ENCODE measurements around the gene GKN2. TPM values are rescaled to one million over a fixed set of nuclear protein-coding genes. Genes with fewer than 3 reads are reported as not detected.

GKN2 gene
- total RNA-seq, 1 donor from 2014 or later: not detected

GRCh38 chr2:68946117-68946516, 6.6 kb downstream of the GKN2 start:
- DNase-seq (ENCODE audit: extremely low spot score, unreplicated experiment): no peak
- Mint-ChIP-seq H3K27ac (ENCODE audit: unreplicated experiment) (no peak overlapping the region), H3K36me3 (ENCODE audit: unreplicated experiment) (peaks cover 2% of the 10 kb centered on the region), H3K4me3 (ENCODE audit: unreplicated experiment) (no peak overlapping the region), H3K27me3 (ENCODE audit: unreplicated experiment) (no peaks in the 10 kb centered on the region), H3K4me1 (ENCODE audit: unreplicated experiment) (peaks cover 16% of the 10 kb centered on the region), H3K9me3 (ENCODE audit: unreplicated experiment) (peaks cover 11% of the 10 kb centered on the region)
- no peak for TF ChIP-seq CTCF (IDR thresholded peaks at IDR 0.05)

GRCh38 chr2:68943581-68944568, 8.8 kb downstream of the GKN2 start:
- no peaks in the 10 kb centered on the region for H3K27me3 Mint-ChIP-seq (ENCODE audit: unreplicated experiment)
- peaks cover 7% of the 10 kb centered on the region for H3K36me3 Mint-ChIP-seq (ENCODE audit: unreplicated experiment)
- peaks cover 31% of the 10 kb centered on the region for H3K9me3 Mint-ChIP-seq (ENCODE audit: unreplicated experiment)
- no peak overlapping the region for H3K4me3 Mint-ChIP-seq (ENCODE audit: unreplicated experiment)
- DNase-seq (ENCODE audit: extremely low spot score, unreplicated experiment): no peak
- H3K27ac Mint-ChIP-seq (ENCODE audit: unreplicated experiment): peak overlapping the region; percentile 34
- peaks cover 9% of the 10 kb centered on the region for H3K4me1 Mint-ChIP-seq (ENCODE audit: unreplicated experiment)
- TF ChIP-seq CTCF (IDR thresholded peaks at IDR 0.05): peak; percentile 87

GRCh38 chr2:68942827-68943226, 9.9 kb downstream of the GKN2 start:
- Mint-ChIP-seq H3K27me3 (ENCODE audit: unreplicated experiment) (no peaks in the 10 kb centered on the region), H3K4me1 (ENCODE audit: unreplicated experiment) (peaks cover 9% of the 10 kb centered on the region), H3K36me3 (ENCODE audit: unreplicated experiment) (peaks cover 7% of the 10 kb centered on the region), H3K4me3 (ENCODE audit: unreplicated experiment) (no peak overlapping the region), H3K9me3 (ENCODE audit: unreplicated experiment) (peaks cover 31% of the 10 kb centered on the region), H3K27ac (ENCODE audit: unreplicated experiment) (no peak overlapping the region)
- TF ChIP-seq CTCF (IDR thresholded peaks at IDR 0.05): no peak
- no peak for DNase-seq (ENCODE audit: extremely low spot score, unreplicated experiment)

- DNase-seq (ENCODE audit: extremely low spot score, unreplicated experiment): no peak
- Mint-ChIP-seq H3K27me3 (ENCODE audit: unreplicated experiment) (no peaks in the 10 kb centered on the region), H3K4me3 (ENCODE audit: unreplicated experiment) (no peak overlapping the region), H3K4me1 (ENCODE audit: unreplicated experiment) (peaks cover 30% of the 10 kb centered on the region), H3K36me3 (ENCODE audit: unreplicated experiment) (peaks cover 7% of the 10 kb centered on the region), H3K9me3 (ENCODE audit: unreplicated experiment) (peaks cover 31% of the 10 kb centered on the region), H3K27ac (ENCODE audit: unreplicated experiment) (no peak overlapping the region)
- no peak for TF ChIP-seq CTCF (IDR thresholded peaks at IDR 0.05)
Measured at GRCh38 chr2:68940369-68940768, 12.3 kb downstream of the GKN2 start.

- H3K4me1 Mint-ChIP-seq (ENCODE audit: unreplicated experiment): peaks cover 30% of the 10 kb centered on the region
- no peak for DNase-seq (ENCODE audit: extremely low spot score, unreplicated experiment)
- H3K27ac Mint-ChIP-seq (ENCODE audit: unreplicated experiment): no peak overlapping the region
- no peak for TF ChIP-seq CTCF (IDR thresholded peaks at IDR 0.05)
- H3K36me3 Mint-ChIP-seq (ENCODE audit: unreplicated experiment): peaks cover 7% of the 10 kb centered on the region
- no peaks in the 10 kb centered on the region for H3K27me3 Mint-ChIP-seq (ENCODE audit: unreplicated experiment)
- peaks cover 31% of the 10 kb centered on the region for H3K9me3 Mint-ChIP-seq (ENCODE audit: unreplicated experiment)
- H3K4me3 Mint-ChIP-seq (ENCODE audit: unreplicated experiment): no peak overlapping the region
Measured at GRCh38 chr2:68939962-68940361, 12.7 kb downstream of the GKN2 start.

Measured in osteocyte (in vitro differentiated cells).